Liver (tissue), 9 donors: ENCODE data around the gene DPF3. TPM values are rescaled to one million over a fixed set of nuclear protein-coding genes. Genes with fewer than 3 reads are reported as not detected.

Experiments
- DNase-seq: peaks from one replicate; pipeline ENCODE4 v3.0.0-alpha.2; 2017; ENCODE audit warnings: low spot score
- H3K27ac ChIP-seq, 2 donors: one replicate each; pipeline ENCODE4 v1.7.0; 2013; ENCODE audit warnings: inconsistent platforms in 2 of 2, low read length in 2 of 2, control low read depth in 1 of 2, low read depth in 1 of 2, mild to moderate bottlenecking in 1 of 2
- H3K27me3 ChIP-seq, 4 donors: one replicate each; pipeline versions ENCODE4 v1.6.1 to v1.7.0; 2013; ENCODE audit warnings: low read length in 3 of 4, inconsistent platforms in 1 of 4, mild to moderate bottlenecking in 1 of 4, moderate library complexity in 1 of 4; ENCODE audit not compliant: control insufficient read depth in 4 of 4, insufficient read depth in 4 of 4
- H3K36me3 ChIP-seq, 4 donors: one replicate each; pipeline versions ENCODE4 v1.6.1 to v1.7.0; 2013; ENCODE audit warnings: low read length in 3 of 4, mild to moderate bottlenecking in 3 of 4, low read depth in 1 of 4, moderate library complexity in 1 of 4; ENCODE audit not compliant: control insufficient read depth in 4 of 4, insufficient read depth in 3 of 4
- H3K4me1 ChIP-seq, 4 donors: one replicate each; pipeline versions ENCODE4 v1.6.1 to v1.7.0; 2013; ENCODE audit warnings: low read length in 3 of 4, mild to moderate bottlenecking in 3 of 4, moderate library complexity in 1 of 4; ENCODE audit not compliant: control insufficient read depth in 4 of 4, insufficient read depth in 4 of 4
- H3K4me3 ChIP-seq, 3 donors: one replicate each; pipeline versions ENCODE4 v1.6.1 to v1.7.0; 2013; ENCODE audit warnings: low read length in 3 of 3, control low read depth in 1 of 3, low read depth in 1 of 3, mild to moderate bottlenecking in 1 of 3
- H3K9ac ChIP-seq, 2 donors: one replicate each; pipeline ENCODE4 v1.7.0; 2013; ENCODE audit warnings: low read length in 2 of 2, mild to moderate bottlenecking in 2 of 2, moderate library complexity in 2 of 2, control low read depth in 1 of 2, low read depth in 1 of 2
- H3K9me3 ChIP-seq, 4 donors: one replicate each; pipeline versions ENCODE4 v1.6.1 to v1.7.0; 2013; ENCODE audit warnings: low read length in 3 of 4; ENCODE audit not compliant: control insufficient read depth in 4 of 4
- CTCF ChIP-seq: fragments of 150-350 bp; IDR thresholded peaks from 2 replicates; pipeline ENCODE4 v1.5.1; 2017; ENCODE audit warnings: improper control_type of control experiment, low read depth, low read length; ENCODE audit not compliant: missing input control
- EGR1 ChIP-seq, 2 donors: IDR thresholded peaks; 2 replicates each; pipeline ENCODE4 v1.6.1; 2016 to 2018; ENCODE audit warnings: antibody characterized with exemption in 2 of 2, low read depth in 2 of 2
- FOXA1 ChIP-seq: IDR thresholded peaks from 2 replicates; pipeline ENCODE4 v1.6.1; 2016; ENCODE audit warnings: antibody characterized with exemption
- FOXA2 ChIP-seq: IDR thresholded peaks from 2 replicates; pipeline ENCODE4 v1.6.1; 2016; ENCODE audit warnings: antibody characterized with exemption
- GABPA ChIP-seq, 2 donors: IDR thresholded peaks in 1 of 2; conservative IDR thresholded peaks in 1 of 2; 2 replicates each; pipeline ENCODE4 v1.6.1; 2016; ENCODE audit warnings: antibody characterized with exemption in 2 of 2, mild to moderate bottlenecking in 1 of 2, moderate library complexity in 1 of 2
- HNF4A ChIP-seq, 2 donors: conservative IDR thresholded peaks; 2 replicates each; pipeline ENCODE4 v1.6.1; 2016; ENCODE audit warnings: antibody characterized with exemption in 2 of 2, mild to moderate bottlenecking in 2 of 2
- HNF4G ChIP-seq: IDR thresholded peaks from 2 replicates; pipeline ENCODE4 v1.6.1; 2016; ENCODE audit warnings: antibody characterized with exemption
- JUND ChIP-seq, 2 donors: IDR thresholded peaks; 2 replicates each; pipeline ENCODE4 v1.6.1; 2016; ENCODE audit warnings: antibody characterized with exemption in 2 of 2
- NR2F2 ChIP-seq: IDR thresholded peaks from 2 replicates; pipeline ENCODE4 v1.6.1; 2016; ENCODE audit warnings: antibody characterized with exemption
- RAD21 ChIP-seq, 2 donors: IDR thresholded peaks; 2 replicates each; pipeline ENCODE4 v1.6.1; 2016; ENCODE audit warnings: antibody characterized with exemption in 2 of 2, mild to moderate bottlenecking in 2 of 2
- REST ChIP-seq: IDR thresholded peaks from 2 replicates; pipeline ENCODE4 v1.6.1; 2016; ENCODE audit warnings: antibody characterized with exemption, mild to moderate bottlenecking
- RXRA ChIP-seq, 2 donors: IDR thresholded peaks; 2 replicates each; pipeline ENCODE4 v1.6.1; 2017 to 2018; ENCODE audit warnings: antibody characterized with exemption in 2 of 2, mild to moderate bottlenecking in 1 of 2
- SP1 ChIP-seq: IDR thresholded peaks from 2 replicates; pipeline ENCODE4 v1.6.1; 2018; ENCODE audit warnings: antibody characterized with exemption, mild to moderate bottlenecking
- TAF1 ChIP-seq: conservative IDR thresholded peaks from 2 replicates; pipeline ENCODE4 v1.6.1; 2016; ENCODE audit warnings: antibody characterized with exemption, mild to moderate bottlenecking
- YY1 ChIP-seq: IDR thresholded peaks from 2 replicates; pipeline ENCODE4 v1.6.1; 2016; ENCODE audit warnings: antibody characterized with exemption, mild to moderate bottlenecking
- ZBTB33 ChIP-seq: IDR thresholded peaks from 2 replicates; pipeline ENCODE4 v1.6.1; 2016; ENCODE audit warnings: antibody characterized with exemption
- WGBS: extraction: QIAGEN DNeasy Blood & Tissue Kit; methylation state at CpG from one replicate; pipeline ENCODE4 v1.1.7; 2013; 5-methylcytosine and 5-hydroxymethylcytosine counted together
- polyA plus RNA-seq, 2 donors: library from polyadenylated mRNA; stranded (reverse) in 1 of 2; unstranded in 1 of 2; fragments of 200-250 nt in 1 of 2; fragments of >200 nt in 1 of 2; fragmentation: Nextera tagmentation in 1 of 2; extraction: Ambion mirVana in 1 of 2; gene quantifications; one replicate each; pipeline versions ENCODE4 v1.2.1 to v1.2.3, GENCODE V29; 2013 to 2015
- total RNA-seq, 2 donors: library from RNA; depleted of rRNA; stranded (reverse); fragments of >200 nt; gene quantifications; one replicate each; pipeline ENCODE4 v1.2.3, GENCODE V29; 2014
- TF ChIP-seq, protein P1 (sequence below): IDR thresholded peaks from 2 replicates; pipeline ENCODE4 v1.6.1; 2016; ENCODE audit warnings: antibody characterized with exemption
- TF ChIP-seq, protein P2 (sequence below): IDR thresholded peaks from 2 replicates; pipeline ENCODE4 v1.6.1; 2016; ENCODE audit warnings: antibody characterized with exemption
- donor health status: healthy.
- donor health status: healthy.
- donor health status: healthy.
- donor health status: healthy.
- donor health status: healthy.

DPF3 gene
- total and polyA plus RNA-seq, 4 donors = 1.1 to 23.2 (median 2.5) TPM

DNA sequence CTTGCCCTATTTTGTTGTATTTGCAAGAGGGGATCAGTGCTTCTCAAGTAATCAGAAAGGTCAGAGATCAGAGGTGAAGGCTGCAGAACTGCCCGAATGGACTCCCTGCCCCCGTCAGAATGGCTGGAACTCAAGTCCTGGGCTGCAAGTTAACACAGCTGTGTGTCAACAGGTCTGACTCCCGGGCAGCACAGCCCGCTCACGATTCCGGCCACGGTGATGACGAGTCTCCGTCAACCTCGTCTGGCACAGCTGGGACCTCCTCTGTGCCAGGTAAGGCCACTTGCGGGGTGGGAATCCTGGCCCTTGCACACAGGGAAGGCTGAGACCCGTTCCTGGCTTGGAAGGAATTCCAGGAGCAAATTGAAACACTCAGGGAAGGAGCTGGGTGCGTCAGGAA lies 45.7 kb upstream of the DPF3 start:
- H3K9ac ChIP-seq = no peak overlapping the region
- no peaks in the 10 kb centered on the region for H3K27me3 ChIP-seq
- no peak for TF ChIP-seq ZBTB33
- TF ChIP-seq RXRA (IDR thresholded peaks at IDR 0.05) = no peak
- TF ChIP-seq FOXA2 = no peak
- no peak for TF ChIP-seq YY1
- TF ChIP-seq GABPA (IDR thresholded peaks at IDR 0.05 in 1 of 2, conservative IDR thresholded peaks at IDR 0.05 in 1 of 2) = no peak
- no peak for TF ChIP-seq REST
- no peak for TF ChIP-seq JUND (IDR thresholded peaks at IDR 0.05)
- TF ChIP-seq, protein P1, sequence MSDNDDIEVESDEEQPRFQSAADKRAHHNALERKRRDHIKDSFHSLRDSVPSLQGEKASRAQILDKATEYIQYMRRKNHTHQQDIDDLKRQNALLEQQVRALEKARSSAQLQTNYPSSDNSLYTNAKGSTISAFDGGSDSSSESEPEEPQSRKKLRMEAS = no peak
- no peaks in the 10 kb centered on the region for H3K4me1 ChIP-seq
- DNase-seq = no peak
- no peak overlapping the region for H3K4me3 ChIP-seq
- WGBS = 82% methylated on average over 13 of the region's 13 CpGs
- H3K9me3 ChIP-seq = no peaks in the 10 kb centered on the region
- H3K27ac ChIP-seq = no peak overlapping the region
- peaks cover 4 to 43% (median 27%) of the 10 kb centered on the region in 4 donors for H3K36me3 ChIP-seq

DNA sequence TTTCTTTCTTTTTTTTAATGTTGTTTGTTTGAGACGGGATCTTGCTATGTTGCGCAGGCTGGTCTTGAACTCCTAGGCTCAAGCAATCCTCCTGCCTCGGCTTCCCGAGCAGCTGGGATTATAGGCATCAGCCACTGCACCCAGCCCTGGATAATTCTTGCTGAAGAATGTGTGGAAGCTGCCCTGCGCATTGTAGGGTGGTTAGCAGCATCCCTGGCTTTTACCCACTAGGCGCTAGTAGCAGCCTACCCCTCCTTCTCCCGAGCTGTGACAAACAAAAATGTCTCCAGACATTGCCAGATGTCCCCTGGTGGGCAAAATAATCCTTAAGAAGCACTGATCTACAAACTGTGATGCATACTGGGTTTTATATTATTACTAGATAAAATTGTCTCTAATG lies 39.0 kb upstream of the DPF3 start:
- H3K27ac ChIP-seq = no peak overlapping the region
- H3K9ac ChIP-seq = no peak overlapping the region
- 89% methylated on average over 7 of the region's 7 CpGs for WGBS
- H3K4me3 ChIP-seq = no peak overlapping the region
- no peaks in the 10 kb centered on the region for H3K27me3 ChIP-seq
- no peaks in the 10 kb centered on the region for H3K4me1 ChIP-seq
- no peaks in the 10 kb centered on the region for H3K9me3 ChIP-seq
- peaks cover 0 to 2% (median under 1%) of the 10 kb centered on the region in 4 donors for H3K36me3 ChIP-seq
- TF ChIP-seq JUND (IDR thresholded peaks at IDR 0.05) = no peak
- no peak for TF ChIP-seq HNF4G
- TF ChIP-seq, protein P1 = no peak
- no peak for TF ChIP-seq EGR1 (IDR thresholded peaks at IDR 0.05; ENCODE audit: low read depth in 2 of 2)
- TF ChIP-seq RAD21 (IDR thresholded peaks at IDR 0.05) = no peak
- no peak for TF ChIP-seq ZBTB33
- no peak for TF ChIP-seq TAF1
- TF ChIP-seq SP1 = no peak
- no peak for TF ChIP-seq CTCF
- no peak for TF ChIP-seq FOXA2
- TF ChIP-seq YY1 = no peak
- no peak for TF ChIP-seq FOXA1
- TF ChIP-seq NR2F2 = no peak
- TF ChIP-seq, protein P2, sequence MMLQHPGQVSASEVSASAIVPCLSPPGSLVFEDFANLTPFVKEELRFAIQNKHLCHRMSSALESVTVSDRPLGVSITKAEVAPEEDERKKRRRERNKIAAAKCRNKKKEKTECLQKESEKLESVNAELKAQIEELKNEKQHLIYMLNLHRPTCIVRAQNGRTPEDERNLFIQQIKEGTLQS = no peak
- TF ChIP-seq RXRA (IDR thresholded peaks at IDR 0.05) = no peak
- no peak for TF ChIP-seq HNF4A (conservative IDR thresholded peaks at IDR 0.05)
- no peak for TF ChIP-seq REST
- no peak for DNase-seq
